Fibroblast of lung (primary cell): ENCODE results near the gene MOAP1. TPM values are rescaled to one million over a fixed set of nuclear protein-coding genes. Genes with fewer than 3 reads are reported as not detected.

Source experiments
- DNase-seq, 2 donors: peaks; one replicate each; pipeline versions ENCODE4 v3.0.0 to v3.0.0-alpha.2; 2010; ENCODE audit warnings: low read depth in 2 of 2
- H2AFZ ChIP-seq: 2 replicates; pipeline ENCODE4 v1.5.1; 2012; ENCODE audit warnings: low read length, control low read depth, inconsistent platforms
- H3K27ac ChIP-seq: 2 replicates; pipeline ENCODE4 v1.5.1; 2011; ENCODE audit warnings: low read length, control low read depth; ENCODE audit not compliant: insufficient read depth
- H3K27me3 ChIP-seq: 2 replicates; pipeline ENCODE4 v1.5.1; 2011; ENCODE audit warnings: mild to moderate bottlenecking, low read length; ENCODE audit not compliant: control insufficient read depth, insufficient read depth
- H3K36me3 ChIP-seq: 2 replicates; pipeline ENCODE4 v1.5.1; 2011; ENCODE audit warnings: low read length; ENCODE audit not compliant: control insufficient read depth, insufficient read depth
- H3K4me1 ChIP-seq: 2 replicates; pipeline ENCODE4 v1.5.1; 2011; ENCODE audit warnings: low read length; ENCODE audit not compliant: control insufficient read depth, insufficient read depth; ENCODE audit errors: extremely low read depth
- H3K4me2 ChIP-seq: 2 replicates; pipeline ENCODE4 v1.5.1; 2011; ENCODE audit warnings: low read length, control low read depth; ENCODE audit not compliant: insufficient read depth; ENCODE audit errors: extremely low read depth
- H3K4me3 ChIP-seq, 4 experiments: fragments of 200-600 bp in 1 of 4; sonication (generic) in 1 of 4; replicated peaks in 1 of 4; 2 replicates each; pipeline ENCODE4 v1.5.1; 2011 to 2016; ENCODE audit warnings: low read length in 4 of 4, low read depth in 3 of 4, mild to moderate bottlenecking in 3 of 4, control low read depth in 2 of 4, inconsistent platforms in 1 of 4, mixed read lengths in 1 of 4; ENCODE audit not compliant: insufficient read depth in 1 of 4; ENCODE audit errors: control extremely low read depth in 1 of 4
- H3K79me2 ChIP-seq: 2 replicates; pipeline ENCODE4 v1.5.1; 2012; ENCODE audit warnings: mild to moderate bottlenecking, low read length, inconsistent platforms; ENCODE audit not compliant: control insufficient read depth, insufficient read depth
- H3K9ac ChIP-seq: 2 replicates; pipeline ENCODE4 v1.5.1; 2011; ENCODE audit warnings: mild to moderate bottlenecking, low read length, control low read depth; ENCODE audit not compliant: insufficient read depth
- H3K9me3 ChIP-seq: 2 replicates; pipeline ENCODE4 v1.5.1; 2012; ENCODE audit warnings: low read depth, low read length; ENCODE audit not compliant: control insufficient read depth, insufficient read depth
- H4K20me1 ChIP-seq: 2 replicates; pipeline ENCODE4 v1.5.1; 2011; ENCODE audit warnings: low read length; ENCODE audit not compliant: control insufficient read depth, insufficient read depth; ENCODE audit errors: extremely low read depth
- EZH2 ChIP-seq: IDR thresholded peaks from 2 replicates; pipeline ENCODE4 v1.5.1; 2012; ENCODE audit warnings: low read length, control low read depth, mild to moderate bottlenecking; ENCODE audit errors: missing control alignments
- polyA plus RNA-seq, 2 donors: library from polyadenylated mRNA; depleted of rRNA in 1 of 2; stranded (reverse) in 1 of 2; unstranded in 1 of 2; fragments of >200 nt; gene quantifications; 2 replicates each; pipeline ENCODE4 v1.2.1, GENCODE V29; 2011 to 2012; ENCODE audit warnings: missing spikeins in 1 of 2
- total RNA-seq: library from RNA; depleted of rRNA; stranded (reverse); fragments of >200 nt; gene quantifications from 2 replicates; pipeline ENCODE4 v1.2.1, GENCODE V29; 2014
- TF ChIP-seq, protein P1 (sequence below), 2 donors: IDR thresholded peaks in 1 of 2; conservative IDR thresholded peaks in 1 of 2; 1 replicate in 1 of 2; 2 replicates in 1 of 2; pipeline ENCODE4 v1.5.1; 2011 to 2012; ENCODE audit warnings: low read length in 2 of 2, control low read depth in 1 of 2, inconsistent platforms in 1 of 2, low read depth in 1 of 2, mild to moderate bottlenecking in 1 of 2

MOAP1 gene
- total and polyA plus RNA-seq, 2 donors (not counting 1 experiment from before 2014, with no cell fraction given) = 18.5 to 21.3 TPM

- H3K4me1 ChIP-seq = peaks cover 2% of the 10 kb centered on the region
- peak; percentile 95 to 97 for DNase-seq
- H3K4me2 ChIP-seq = peak within 1 kb of the TSS; percentile 97
- H3K4me3 ChIP-seq = peak within 1 kb of the TSS; percentile 56 to 91 (median 76)
- no peaks in the 10 kb centered on the region for H4K20me1 ChIP-seq
- H3K79me2 ChIP-seq = peaks cover 33% of the 10 kb centered on the region
- H3K9ac ChIP-seq = peak within 1 kb of the TSS; percentile 73
- peak within 1 kb of the TSS; percentile 77 for H3K27ac ChIP-seq
- H2AFZ ChIP-seq = peak within 1 kb of the TSS; percentile 95
- TF ChIP-seq EZH2 = no peak
- TF ChIP-seq, protein P1, sequence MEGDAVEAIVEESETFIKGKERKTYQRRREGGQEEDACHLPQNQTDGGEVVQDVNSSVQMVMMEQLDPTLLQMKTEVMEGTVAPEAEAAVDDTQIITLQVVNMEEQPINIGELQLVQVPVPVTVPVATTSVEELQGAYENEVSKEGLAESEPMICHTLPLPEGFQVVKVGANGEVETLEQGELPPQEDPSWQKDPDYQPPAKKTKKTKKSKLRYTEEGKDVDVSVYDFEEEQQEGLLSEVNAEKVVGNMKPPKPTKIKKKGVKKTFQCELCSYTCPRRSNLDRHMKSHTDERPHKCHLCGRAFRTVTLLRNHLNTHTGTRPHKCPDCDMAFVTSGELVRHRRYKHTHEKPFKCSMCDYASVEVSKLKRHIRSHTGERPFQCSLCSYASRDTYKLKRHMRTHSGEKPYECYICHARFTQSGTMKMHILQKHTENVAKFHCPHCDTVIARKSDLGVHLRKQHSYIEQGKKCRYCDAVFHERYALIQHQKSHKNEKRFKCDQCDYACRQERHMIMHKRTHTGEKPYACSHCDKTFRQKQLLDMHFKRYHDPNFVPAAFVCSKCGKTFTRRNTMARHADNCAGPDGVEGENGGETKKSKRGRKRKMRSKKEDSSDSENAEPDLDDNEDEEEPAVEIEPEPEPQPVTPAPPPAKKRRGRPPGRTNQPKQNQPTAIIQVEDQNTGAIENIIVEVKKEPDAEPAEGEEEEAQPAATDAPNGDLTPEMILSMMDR (conservative IDR thresholded peaks at IDR 0.05 in 1 of 2, IDR thresholded peaks at IDR 0.05 in 1 of 2; ENCODE audit: low read depth in 1 of 2, low read length in 2 of 2) = peak in 1 of 2 donors; percentile 39
- no peaks in the 10 kb centered on the region for H3K36me3 ChIP-seq
- no peaks in the 10 kb centered on the region for H3K27me3 ChIP-seq
- no peaks in the 10 kb centered on the region for H3K9me3 ChIP-seq
Measured at GRCh38 chr14:93206793-93207467, 22.2 kb upstream of the MOAP1 start, which contains the start of the genes GON7 and UBR7. GON7 (minus strand) TSS chr14:93207065; CDS start chr14:93207037, 28 bp downstream. UBR7 (plus strand) TSS chr14:93207256; CDS start chr14:93207292, 36 bp downstream.

DNA sequence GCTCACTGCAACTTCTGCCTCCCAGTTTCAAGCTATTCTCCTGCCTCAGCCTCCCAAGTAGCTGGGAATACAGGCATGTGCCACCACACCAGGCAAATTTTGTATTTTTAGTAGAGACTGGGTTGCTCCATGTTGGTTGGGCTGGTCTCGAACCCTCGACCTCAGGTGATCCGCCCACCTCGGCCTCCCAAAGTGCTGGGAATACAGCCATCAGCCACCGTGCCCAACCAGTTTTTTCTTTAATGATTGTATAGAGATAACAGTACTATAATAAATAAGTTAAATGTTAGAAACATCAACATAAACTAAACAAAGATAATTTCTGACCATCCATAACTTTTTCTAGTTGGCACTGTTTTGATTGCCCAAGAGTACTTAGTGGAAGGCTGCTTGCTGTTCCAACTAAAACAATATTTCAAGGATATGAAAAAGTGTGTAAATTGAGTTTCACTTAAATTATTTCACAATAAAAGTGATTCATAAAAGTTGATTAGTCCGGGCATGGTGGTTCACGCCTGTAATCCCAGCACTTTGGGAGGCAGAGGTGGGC is 16.5 kb upstream of the MOAP1 start:
- TF ChIP-seq EZH2 = no peak
- TF ChIP-seq, protein P1 (conservative IDR thresholded peaks at IDR 0.05 in 1 of 2, IDR thresholded peaks at IDR 0.05 in 1 of 2; ENCODE audit: low read depth in 1 of 2, low read length in 2 of 2) = no peak
- H3K4me3 ChIP-seq = no peak overlapping the region

DNA sequence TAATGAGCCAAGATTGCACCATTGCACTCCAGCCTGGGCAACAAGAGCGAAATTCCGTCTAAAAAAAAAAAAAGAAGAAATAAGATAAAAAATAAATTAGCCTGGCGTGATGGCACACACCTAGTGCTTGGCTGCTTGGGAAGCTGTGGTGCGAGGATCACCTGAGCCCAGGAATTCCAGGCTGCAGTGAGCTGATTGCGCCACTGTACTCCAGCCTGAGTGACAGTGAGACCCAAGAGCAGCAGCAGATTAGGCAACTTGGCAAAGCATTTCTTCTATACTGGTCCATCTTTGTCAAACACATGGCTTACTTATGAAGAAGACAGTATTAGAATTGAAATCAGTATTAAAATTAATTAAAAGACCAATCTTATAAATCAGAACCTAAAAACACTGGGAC is 15.9 kb upstream of the MOAP1 start:
- DNase-seq = no peak
- Histone ChIP-seq H4K20me1 (no peaks in the 10 kb centered on the region), H3K4me2 (no peak overlapping the region), H3K36me3 (no peaks in the 10 kb centered on the region), H2AFZ (no peak overlapping the region), H3K4me1 (no peaks in the 10 kb centered on the region), H3K27me3 (no peaks in the 10 kb centered on the region), H3K27ac (no peak overlapping the region), H3K9me3 (no peaks in the 10 kb centered on the region), H3K4me3 (no peak overlapping the region), H3K9ac (no peak overlapping the region), H3K79me2 (peaks cover 10% of the 10 kb centered on the region)
- TF ChIP-seq, protein P1 (conservative IDR thresholded peaks at IDR 0.05 in 1 of 2, IDR thresholded peaks at IDR 0.05 in 1 of 2; ENCODE audit: low read depth in 1 of 2, low read length in 2 of 2) = no peak
- TF ChIP-seq EZH2 = no peak

More for the DNA sequence above, 16.5 kb upstream of the MOAP1 start:
- Histone ChIP-seq H3K4me1 (no peaks in the 10 kb centered on the region), H3K9ac (no peak overlapping the region), H3K4me2 (no peak overlapping the region), H3K9me3 (no peaks in the 10 kb centered on the region), H3K36me3 (no peaks in the 10 kb centered on the region), H2AFZ (no peak overlapping the region), H4K20me1 (no peaks in the 10 kb centered on the region), H3K27me3 (no peaks in the 10 kb centered on the region), H3K27ac (no peak overlapping the region), H3K79me2 (peaks cover 15% of the 10 kb centered on the region)
- DNase-seq = no peak
